ELR (cell line): ENCODE results near the gene ZNF133.
A peak's percentile ranks its signal among the peaks of the same experiment; 100 is the strongest.
"Not testable (repeated sequence)": the region's sequence is repeated elsewhere in the genome, so short reads cannot be mapped to it uniquely, and the experiment has no call there.

Experiments used
- DNase-seq: peaks from one replicate; pipeline ENCODE4 v3.0.0-alpha.2; 2015; ENCODE audit warnings: low read depth

The ZNF133 gene

GRCh38 chr20:18284805-18285533 lies 3.4 kb upstream of the ZNF133 start:
- peak; percentile 12 for DNase-seq

- no peak for DNase-seq
Measured at GRCh38 chr20:18287546-18287914, 797 bp upstream of the ZNF133 start.

GRCh38 chr20:18288749-18289267 lies 481 bp downstream of the ZNF133 start:
- peak; percentile 54 for DNase-seq

- peak; percentile 45 for DNase-seq
Measured at GRCh38 chr20:18289306-18289705, 979 bp downstream of the ZNF133 start.

GRCh38 chr20:18299364-18299763 lies 11.0 kb downstream of the ZNF133 start:
- no peak for DNase-seq

- DNase-seq, result peak; percentile 34
Measured at GRCh38 chr20:18304618-18305017, 16.3 kb downstream of the ZNF133 start.

GRCh38 chr20:18307301-18307700 lies 19.0 kb downstream of the ZNF133 start:
- DNase-seq, result no peak

- no peak for DNase-seq
Measured at GRCh38 chr20:18310051-18310450, 21.7 kb downstream of the ZNF133 start.

- DNase-seq, result no peak
Measured at GRCh38 chr20:18310592-18310991, 22.3 kb downstream of the ZNF133 start.

- DNase-seq, result no peak
Measured at GRCh38 chr20:18312723-18313122, 24.4 kb downstream of the ZNF133 start.

GRCh38 chr20:18313411-18313810 lies 25.1 kb downstream of the ZNF133 start:
- no peak for DNase-seq

GRCh38 chr20:18314786-18315406 lies 26.6 kb downstream of the ZNF133 start:
- peak; percentile 96 for DNase-seq

GRCh38 chr20:18316166-18316565 lies 27.8 kb downstream of the ZNF133 start:
- no peak for DNase-seq

GRCh38 chr20:18321316-18321715 lies 33.0 kb downstream of the ZNF133 start:
- DNase-seq, result no peak

- no peak for DNase-seq
Measured at GRCh38 chr20:18321976-18322950, 33.9 kb downstream of the ZNF133 start.

GRCh38 chr20:18323705-18324104 lies 35.4 kb downstream of the ZNF133 start:
- DNase-seq, result no peak

GRCh38 chr20:18324596-18325089 lies 36.3 kb downstream of the ZNF133 start:
- no peak for DNase-seq

GRCh38 chr20:18326990-18327389 lies 38.7 kb downstream of the ZNF133 start:
- no peak for DNase-seq

GRCh38 chr20:18331694-18332093 lies 43.4 kb downstream of the ZNF133 start:
- no peak for DNase-seq

GRCh38 chr20:18349749-18350148 lies 61.4 kb downstream of the ZNF133 start:
- DNase-seq, result not testable (repeated sequence)

- DNase-seq, result no peak
Measured at GRCh38 chr20:18359854-18360253, 71.5 kb downstream of the ZNF133 start.

- peak; percentile 3 for DNase-seq
Measured at GRCh38 chr20:18360635-18361034, 72.3 kb downstream of the ZNF133 start.
